GM18517 (cell line): ENCODE results near the gene KDM6B.
A peak's percentile ranks its signal among the peaks of the same experiment; 100 is the strongest.

Experiments
- ATAC-seq: cut with Tn5 transposase; IDR thresholded peaks from one replicate; pipeline ENCODE4 v1.9.1; 2021; ENCODE audit warnings: mild to moderate bottlenecking, moderate library complexity; ENCODE audit not compliant: unreplicated experiment

The KDM6B gene

DNA sequence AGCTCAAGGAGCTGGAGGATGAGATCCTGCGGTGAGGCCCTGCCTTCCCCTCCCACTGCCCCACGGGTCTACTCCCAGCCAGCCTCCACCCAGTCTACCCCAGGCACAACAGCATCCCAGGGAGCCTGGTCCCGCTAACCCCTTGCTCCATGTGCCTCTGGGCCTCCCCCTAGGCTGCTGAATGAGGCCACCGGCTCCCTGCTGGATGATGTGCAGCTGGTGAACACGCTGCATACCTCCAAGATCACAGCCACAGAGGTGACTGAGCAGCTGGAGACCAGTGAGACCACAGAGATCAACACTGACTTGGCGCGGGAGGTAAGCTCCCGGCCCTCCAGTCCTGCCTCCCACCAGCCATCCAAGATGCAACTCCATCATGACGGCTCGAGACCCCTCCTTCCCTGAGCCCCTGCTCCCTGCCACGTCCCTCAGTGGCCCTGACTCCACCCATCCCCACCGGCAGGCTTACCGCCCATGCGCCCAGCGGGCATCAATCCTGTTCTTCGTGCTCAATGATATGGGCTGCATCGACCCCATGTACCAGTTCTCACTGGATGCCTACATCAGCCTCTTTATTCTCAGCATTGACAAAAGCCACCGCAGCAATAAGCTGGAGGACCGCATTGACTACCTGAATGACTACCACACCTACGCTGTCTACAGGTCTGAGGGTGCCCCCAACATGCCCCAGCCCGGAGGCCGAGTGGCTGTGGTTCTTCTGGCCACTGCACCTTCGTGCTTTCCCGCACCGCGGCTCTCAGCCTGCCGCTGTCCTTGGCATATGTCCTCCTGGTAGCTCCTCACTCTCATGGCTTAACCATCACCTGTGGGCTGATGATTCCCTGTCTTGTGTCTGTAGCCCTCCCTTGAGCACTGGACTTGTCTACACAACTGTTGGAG, 15.0 kb upstream of the KDM6B start:
- no peak for ATAC-seq

GRCh38 chr17:7820231-7820630, 13.8 kb upstream of the KDM6B start:
- ATAC-seq = no peak

- ATAC-seq = no peak
Observed at GRCh38 chr17:7822126-7822525, 11.9 kb upstream of the KDM6B start.

GRCh38 chr17:7823581-7824001, 10.4 kb upstream of the KDM6B start:
- no peak for ATAC-seq

DNA sequence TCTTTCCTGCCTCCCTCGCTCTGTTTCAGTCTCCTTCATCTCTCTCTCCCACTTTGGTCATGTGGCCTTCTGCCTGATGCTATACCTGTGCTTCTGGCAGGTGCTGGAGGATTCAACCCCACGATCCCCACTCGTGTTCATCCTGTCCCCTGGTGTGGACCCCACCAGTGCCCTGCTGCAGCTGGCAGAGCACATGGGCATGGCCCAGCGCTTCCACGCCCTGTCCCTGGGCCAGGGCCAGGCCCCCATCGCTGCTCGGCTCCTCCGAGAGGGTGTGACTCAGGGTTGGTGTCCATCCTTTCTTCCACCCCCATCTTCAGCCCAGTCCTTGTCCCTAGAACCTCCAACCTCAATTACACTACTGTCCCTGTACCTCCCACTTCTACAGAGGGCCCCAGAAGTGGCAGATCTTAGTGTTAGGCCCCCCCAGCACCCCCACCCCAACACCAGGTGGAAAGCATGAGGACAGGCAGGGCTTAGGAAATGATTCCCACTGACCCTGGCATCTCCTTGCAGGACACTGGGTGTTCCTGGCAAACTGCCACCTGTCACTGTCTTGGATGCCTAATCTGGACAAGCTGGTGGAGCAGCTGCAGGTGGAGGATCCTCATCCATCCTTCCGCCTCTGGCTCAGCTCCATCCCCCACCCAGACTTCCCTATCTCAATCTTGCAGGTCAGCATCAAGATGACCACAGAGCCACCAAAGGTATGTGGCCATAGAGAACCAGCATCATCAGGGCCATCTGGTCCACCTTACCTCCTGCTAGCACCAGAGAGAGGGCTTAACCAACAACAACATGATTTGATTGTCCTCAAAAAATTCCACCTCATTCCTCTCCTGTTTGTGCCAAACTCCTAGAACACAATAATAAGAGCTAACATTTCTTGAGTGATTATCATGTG, 9.7 kb upstream of the KDM6B start:
- no peak for ATAC-seq

DNA sequence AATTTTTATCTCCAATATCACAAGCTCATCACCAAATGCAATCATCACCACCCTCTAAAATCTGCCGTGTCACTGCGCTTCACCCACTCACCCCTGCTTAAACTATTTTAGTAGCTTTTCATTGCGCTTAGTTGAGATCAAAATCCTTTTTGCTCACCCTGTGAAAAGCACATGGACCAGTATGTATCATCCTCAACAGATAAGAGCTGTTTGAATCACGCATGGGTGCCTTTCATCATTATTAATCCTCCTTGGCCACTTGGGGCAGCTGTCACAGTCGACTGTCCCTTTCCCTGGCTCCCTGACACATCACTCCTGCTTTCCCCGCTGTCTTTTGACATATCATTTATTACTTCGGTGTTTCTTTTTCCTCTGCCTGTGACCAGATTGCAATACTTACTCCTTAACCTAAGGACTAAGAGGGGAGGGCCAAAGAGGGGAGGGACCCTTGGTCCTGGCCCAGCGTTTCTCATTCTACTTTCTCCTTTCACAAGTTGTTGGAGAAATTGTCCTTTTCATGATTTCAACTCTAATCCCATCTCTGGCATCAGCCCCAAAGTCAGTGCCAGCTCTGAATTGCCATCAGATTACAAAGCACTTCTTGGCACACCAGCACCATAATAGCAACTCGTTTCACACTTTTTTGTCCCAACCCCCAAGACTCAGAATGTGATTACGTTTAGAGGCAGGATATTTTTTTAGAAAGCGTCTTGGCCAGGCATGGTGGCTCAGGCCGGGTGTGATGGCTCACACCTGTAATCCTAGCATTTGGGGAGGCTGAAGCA, 8.6 kb upstream of the KDM6B start:
- ATAC-seq = no peak

DNA sequence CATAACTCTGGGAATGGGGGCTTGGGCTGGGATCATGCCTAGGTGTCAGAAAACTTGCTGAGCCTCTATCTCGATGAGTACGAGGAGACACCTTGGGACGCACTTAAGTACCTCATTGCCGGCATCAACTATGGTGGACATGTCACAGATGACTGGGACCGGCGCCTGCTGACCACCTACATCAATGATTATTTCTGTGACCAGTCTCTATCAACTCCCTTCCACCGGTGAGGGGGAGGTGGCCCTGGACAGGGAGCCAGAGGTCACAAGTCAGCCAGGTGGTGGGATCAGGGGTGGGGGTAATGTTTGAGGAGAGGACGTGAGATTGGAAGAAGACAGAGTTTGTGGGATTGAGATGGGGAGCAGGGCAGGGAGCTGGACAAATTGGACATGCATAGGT, 3.4 kb upstream of the KDM6B start:
- ATAC-seq = no peak

- no peak for ATAC-seq
Observed at GRCh38 chr17:7831233-7831632, 2.8 kb upstream of the KDM6B start.

- ATAC-seq = no peak
Observed at GRCh38 chr17:7832431-7832830, 1.6 kb upstream of the KDM6B start.

GRCh38 chr17:7833011-7833794, 814 bp upstream of the KDM6B start:
- no peak for ATAC-seq

GRCh38 chr17:7834542-7834956, 532 bp downstream of the KDM6B start:
- peak; percentile 24 for ATAC-seq

GRCh38 chr17:7834957-7835813, 1.2 kb downstream of the KDM6B start:
- ATAC-seq = peak; percentile 32

- ATAC-seq = peak; percentile 26
Observed at GRCh38 chr17:7835814-7836595, 2.0 kb downstream of the KDM6B start.

- ATAC-seq = peak; percentile 25
Observed at GRCh38 chr17:7836596-7837407, 2.8 kb downstream of the KDM6B start.

DNA sequence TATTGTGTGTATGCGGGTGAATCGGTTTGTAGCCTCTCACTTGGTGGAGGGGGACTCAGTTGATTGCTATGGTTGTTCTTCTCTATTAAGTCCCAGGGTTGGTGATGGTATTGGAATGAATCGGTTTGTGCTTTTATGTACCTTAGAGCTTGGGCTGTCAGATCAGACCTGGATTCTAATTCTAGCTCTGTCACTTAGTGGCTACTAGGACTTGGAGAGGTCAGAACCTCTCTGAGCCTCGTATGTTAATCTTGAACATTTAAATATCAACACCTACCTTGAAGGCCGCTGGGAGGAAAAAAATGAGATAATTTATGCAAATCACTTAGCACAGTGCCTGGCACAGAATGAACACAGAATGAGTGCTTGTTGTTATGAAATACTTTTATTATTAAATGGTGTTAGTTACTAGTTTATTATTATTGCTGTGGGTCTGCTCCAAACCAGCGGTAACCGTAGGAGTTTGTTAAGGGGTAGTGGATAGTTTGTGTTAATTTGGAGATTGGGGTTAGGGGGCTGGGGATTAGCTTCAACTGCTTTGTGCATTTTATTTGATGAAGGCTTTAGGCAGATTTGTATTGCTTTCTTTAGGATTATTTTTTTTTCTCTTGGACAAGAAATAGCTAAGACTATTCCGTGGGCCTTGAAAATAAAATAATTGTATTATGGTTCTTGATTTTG, 3.5 kb downstream of the KDM6B start:
- no peak for ATAC-seq

DNA sequence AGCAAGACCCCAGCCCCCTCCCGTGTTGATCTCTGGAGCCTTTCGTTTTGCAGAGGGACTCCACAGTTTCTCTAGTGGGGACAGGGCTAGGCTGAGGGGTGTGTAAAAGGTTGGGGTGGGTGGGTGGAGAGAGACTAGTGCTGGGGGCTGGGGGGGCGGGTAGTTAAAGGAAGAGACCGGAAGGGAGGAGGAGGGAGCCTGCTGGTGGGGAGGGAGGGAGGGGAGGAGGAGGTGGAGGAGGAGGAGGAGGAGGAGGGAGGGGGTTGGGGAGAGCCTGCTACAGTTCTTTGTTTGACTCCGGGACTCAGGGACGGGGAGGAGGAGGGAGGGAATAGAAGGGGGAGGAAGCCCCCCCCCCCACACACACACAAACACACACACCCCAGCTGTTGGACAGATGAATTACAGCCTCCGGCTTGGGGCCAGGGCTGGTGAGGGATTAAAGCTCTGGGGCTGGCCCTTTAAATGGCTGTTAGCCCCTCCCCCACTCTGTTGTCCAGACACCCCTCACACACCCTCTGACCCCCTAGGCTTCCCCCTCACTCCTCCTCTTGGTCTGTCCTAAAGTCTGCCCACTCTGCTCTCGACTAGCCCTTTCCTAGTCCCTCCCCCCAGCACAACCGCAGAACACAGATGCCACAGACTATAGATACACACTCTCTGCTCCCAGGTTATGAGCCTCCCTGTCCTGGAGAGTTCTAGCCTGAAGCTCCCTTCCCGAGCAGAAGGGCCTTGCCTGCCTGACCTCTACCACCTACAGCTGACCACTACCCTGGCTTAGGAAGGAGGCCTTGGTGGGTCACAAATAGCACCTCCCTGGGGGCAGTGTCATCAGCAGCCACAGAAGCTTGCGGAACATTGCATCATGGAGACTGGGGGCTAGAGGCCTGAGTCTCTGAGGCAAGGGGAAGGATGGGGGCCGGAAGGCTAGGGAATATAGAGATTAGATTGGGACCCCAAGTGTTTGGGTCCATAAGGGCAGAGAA, 4.4 kb downstream of the KDM6B start:
- no peak for ATAC-seq
